NCI-H524 (cell line): ENCODE data around the gene DENND1C.
A peak's percentile ranks its signal among the peaks of the same experiment; 100 is the strongest.

Experiments used
- DNase-seq, 2 experiments: peaks; one replicate each; lab custom pipeline; 2025; lab: John Stamatoyannopoulos, UW

DENND1C gene, protein sequence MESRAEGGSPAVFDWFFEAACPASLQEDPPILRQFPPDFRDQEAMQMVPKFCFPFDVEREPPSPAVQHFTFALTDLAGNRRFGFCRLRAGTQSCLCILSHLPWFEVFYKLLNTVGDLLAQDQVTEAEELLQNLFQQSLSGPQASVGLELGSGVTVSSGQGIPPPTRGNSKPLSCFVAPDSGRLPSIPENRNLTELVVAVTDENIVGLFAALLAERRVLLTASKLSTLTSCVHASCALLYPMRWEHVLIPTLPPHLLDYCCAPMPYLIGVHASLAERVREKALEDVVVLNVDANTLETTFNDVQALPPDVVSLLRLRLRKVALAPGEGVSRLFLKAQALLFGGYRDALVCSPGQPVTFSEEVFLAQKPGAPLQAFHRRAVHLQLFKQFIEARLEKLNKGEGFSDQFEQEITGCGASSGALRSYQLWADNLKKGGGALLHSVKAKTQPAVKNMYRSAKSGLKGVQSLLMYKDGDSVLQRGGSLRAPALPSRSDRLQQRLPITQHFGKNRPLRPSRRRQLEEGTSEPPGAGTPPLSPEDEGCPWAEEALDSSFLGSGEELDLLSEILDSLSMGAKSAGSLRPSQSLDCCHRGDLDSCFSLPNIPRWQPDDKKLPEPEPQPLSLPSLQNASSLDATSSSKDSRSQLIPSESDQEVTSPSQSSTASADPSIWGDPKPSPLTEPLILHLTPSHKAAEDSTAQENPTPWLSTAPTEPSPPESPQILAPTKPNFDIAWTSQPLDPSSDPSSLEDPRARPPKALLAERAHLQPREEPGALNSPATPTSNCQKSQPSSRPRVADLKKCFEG

GRCh38 chr19:6481541-6482342 lies at the start of gene DENND1C:
DENND1C (minus strand) TSS chr19:6481787; CDS start chr19:6481695, 92 bp downstream.
- DNase-seq: peak in 1 of 2 experiments; percentile 34

DNA sequence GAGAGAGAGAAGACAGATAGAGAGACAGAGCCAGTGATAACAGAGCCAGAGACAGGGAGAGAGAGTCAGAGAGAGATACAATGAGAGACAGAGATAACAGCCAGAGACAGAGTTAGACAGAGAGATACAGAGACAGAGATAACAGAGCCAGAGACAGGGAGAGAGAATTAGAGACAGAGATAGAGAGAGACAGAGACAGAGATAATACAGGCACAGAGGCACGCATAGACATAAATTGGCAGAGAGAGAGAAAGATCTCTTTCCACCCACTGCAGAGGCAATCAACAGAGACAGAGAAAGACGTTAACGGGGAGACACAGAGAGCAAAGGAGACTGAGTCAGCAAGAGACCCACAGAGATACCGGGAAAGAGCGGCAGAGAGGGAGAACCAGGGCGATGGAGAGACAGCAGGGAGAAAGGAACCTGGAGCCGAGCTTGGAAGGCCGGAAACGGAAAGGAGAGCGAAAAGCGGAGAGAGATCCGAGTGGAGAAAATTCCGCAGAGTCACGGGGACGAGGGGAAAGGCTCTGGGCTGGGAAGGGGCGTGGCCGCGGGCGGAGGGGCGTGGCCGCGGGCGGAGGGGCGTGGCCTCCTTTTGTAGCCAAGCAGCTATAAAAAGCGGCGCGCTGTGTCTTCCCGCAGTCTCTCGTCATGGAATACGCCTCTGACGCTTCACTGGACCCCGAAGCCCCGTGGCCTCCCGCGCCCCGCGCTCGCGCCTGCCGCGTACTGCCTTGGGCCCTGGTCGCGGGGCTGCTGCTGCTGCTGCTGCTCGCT lies 49.0 kb upstream of the DENND1C start, which contains the start of gene TNFSF9:
TSS of gene TNFSF9 (plus strand) at position 641 of the 777 bp plus-strand sequence. CDS start at position 652, 11 bp downstream.
- peak; percentile 7 to 24 for DNase-seq

- no peak for DNase-seq
Observed at GRCh38 chr19:6529937-6530385, 48.4 kb upstream of the DENND1C start.

DNA sequence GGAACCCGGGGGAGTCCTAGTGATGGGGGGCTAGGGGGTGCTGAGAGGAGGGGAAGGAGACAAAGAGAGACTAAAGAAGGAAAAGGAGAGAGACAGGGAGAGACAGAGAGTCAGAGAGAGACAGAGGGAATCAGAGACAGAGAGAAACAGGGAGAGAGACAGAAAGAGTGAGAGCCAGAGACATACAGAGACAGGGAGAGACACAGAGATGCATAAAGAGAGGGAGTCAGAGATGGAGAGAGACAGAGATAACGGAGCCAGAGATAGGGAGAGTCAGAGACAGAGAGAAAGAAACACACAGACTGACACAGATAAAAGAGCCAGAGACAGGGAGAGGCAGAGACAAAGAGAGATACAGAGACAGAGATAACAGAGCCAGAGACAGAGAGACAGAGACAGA lies 47.8 kb upstream of the DENND1C start:
- DNase-seq: no peak

DNA sequence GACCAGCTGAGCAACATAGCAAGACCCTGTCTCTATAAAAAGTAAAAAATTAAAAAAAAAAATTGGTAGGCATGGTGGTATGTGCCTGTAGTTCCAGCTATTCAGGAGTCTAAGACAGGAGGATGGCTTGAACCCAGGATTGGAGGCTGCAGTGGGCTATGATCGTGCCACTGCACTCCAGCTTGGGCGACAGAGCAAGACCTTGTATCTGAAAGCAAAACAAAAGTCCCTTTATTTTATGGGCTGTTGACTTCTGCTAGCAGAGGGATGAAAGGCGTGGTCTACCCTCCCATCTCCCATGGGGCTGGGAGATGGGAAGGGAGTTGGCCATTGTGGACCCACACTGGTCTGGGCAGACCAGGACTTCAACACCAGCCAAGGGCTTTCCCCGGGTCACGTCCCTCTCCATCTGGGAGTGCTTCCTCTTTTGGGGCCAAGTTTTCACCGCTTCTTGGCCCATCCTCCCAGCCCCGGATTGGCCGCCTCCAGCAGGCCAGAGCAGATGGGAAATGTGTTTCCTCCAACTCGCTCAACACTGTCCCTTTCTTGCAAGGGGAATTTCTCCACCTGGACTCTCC lies 47.0 kb upstream of the DENND1C start:
- no peak for DNase-seq

DNA sequence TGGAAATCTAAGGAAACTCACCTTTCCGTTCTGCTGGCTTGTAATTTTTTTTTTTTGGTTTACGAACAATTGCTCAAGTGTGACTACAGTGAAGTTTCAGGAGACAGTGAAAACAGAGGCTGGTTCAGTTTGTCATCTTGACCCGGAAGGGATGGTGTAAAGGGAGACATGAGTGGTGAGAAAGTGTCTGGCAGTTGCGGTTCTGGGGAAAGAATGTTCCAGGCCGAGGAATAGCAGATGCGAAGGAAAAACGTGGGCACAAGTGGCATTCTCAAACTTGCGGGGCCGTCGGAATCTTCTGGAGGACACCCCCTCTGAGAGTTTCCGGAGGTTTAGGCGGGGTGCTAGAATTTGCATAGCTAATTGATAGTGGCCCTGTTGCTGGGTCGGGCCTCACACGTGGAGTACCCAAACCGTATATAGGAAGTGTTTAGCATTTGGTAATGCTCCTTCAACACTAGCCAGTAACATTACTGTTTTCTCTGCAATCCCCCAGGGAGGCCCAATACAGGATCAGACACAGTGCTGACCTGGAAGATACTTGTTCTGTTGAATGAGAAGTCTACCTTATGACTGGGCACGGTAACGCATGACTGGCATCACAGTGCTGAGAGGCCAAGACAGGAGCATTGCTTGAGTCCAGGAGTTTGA lies 46.4 kb upstream of the DENND1C start:
- no peak for DNase-seq

GRCh38 chr19:6524311-6524710 lies 42.7 kb upstream of the DENND1C start:
- DNase-seq: no peak

- no peak for DNase-seq
Observed at GRCh38 chr19:6522712-6523111, 41.1 kb upstream of the DENND1C start.

DNA sequence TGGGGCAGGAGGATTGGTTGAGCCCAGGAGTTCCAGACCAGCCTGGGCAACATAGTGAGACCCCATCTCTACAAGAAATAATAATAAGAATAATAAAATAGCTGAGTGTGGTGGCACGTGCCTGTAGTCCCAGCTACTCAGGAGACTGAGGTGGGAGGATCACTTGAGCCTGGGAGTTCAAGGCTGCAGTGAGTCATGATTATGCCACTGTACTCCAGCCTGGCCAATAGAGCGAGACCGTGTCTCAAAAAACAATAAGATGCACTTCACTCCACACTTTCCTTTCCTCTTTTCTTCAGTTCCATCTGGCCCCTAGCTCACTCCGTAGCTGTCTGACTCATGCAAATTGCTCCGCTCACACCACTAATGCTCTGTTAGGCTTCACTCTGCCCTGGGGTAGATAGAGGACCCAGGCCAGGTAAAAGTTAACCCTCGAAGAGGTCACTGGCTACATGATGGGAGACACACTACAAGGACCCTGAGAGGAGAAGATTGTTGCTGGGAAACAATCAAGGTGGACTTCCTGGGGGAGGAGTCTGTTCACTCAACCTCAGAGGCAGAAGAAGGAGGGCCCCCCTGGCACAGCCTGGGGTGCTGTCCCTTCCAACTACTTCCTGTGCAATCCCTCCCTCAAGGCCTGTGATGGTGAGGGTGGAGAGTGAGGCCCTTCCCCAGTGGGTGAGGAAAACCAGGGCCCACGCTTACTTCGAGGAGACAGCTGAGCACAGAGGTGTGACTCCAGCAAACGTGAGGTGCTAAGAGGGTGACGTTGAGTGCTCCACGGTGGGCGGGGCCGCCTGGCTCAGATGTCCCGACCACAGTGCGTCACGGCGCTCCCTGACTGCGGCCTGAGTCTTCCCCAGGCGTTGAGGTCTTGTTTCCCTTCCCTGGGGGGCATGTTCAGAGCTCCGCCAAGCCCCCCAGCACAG lies 40.4 kb upstream of the DENND1C start:
- DNase-seq: no peak

DNA sequence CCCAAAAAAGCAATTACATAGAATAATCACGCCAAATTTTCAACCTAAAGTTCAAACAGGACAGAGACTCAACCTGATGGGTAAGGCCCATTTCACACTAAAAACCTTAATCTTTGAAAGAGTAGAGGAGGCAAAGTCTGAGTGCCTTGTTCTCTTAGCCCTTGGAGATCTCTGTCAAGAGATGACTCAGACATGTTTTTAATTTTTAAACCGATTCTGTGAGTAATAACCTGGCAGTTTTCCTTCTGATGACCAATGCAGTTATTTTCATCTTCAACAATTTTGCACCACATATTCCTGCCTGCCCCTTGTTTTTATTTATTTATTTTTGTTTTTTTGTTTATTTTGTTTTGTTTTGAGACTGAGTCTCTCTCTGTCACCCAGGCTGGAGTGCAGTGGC lies 37.7 kb upstream of the DENND1C start:
- no peak for DNase-seq

DNA sequence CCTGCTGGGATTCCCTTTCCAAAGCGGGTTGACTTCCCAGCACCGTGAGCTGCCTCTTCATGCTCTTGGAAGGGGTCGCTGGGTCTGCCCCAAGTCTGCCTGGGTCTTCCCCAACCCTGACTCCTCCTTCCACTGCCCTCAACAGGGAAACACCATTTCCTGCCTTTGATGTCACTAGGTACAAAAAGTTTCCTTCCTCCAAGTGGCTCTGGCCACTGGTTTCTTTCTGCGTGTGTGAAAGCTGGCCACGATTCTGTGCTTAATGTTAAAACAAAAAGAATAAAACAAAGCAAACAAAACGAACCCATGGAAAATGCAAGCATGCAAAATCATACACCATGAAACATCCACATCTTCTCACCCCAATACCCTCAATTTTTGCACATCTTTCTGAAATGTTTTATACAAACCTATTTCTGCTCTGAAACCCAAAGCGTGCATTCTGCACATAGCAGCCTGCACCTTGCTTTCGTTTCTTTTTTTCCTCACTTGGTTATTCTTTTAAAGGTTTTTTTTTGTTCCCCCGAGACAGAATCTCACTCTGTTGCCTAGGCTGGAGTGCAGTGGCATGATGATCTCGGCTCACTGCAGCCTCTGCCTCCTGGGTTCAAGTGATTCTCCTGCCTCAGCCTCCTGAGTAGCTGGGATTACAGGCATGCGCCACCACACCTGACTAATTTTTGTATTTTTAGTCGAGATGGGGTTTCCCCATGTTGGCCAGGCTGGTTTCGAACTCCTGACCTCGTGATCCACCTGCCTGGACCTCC lies 36.7 kb upstream of the DENND1C start:
- DNase-seq: no peak

- peak; percentile 81 to 84 for DNase-seq
Observed at GRCh38 chr19:6516659-6517291, 35.2 kb upstream of the DENND1C start.

GRCh38 chr19:6516018-6516658 lies 34.6 kb upstream of the DENND1C start:
- DNase-seq: peak; percentile 56 to 63

GRCh38 chr19:6514926-6515544 lies 33.4 kb upstream of the DENND1C start:
- no peak for DNase-seq

- no peak for DNase-seq
Observed at GRCh38 chr19:6514089-6514488, 32.5 kb upstream of the DENND1C start.

- DNase-seq: no peak
Observed at GRCh38 chr19:6510618-6511017, 29.0 kb upstream of the DENND1C start.
